ENCODE results near the gene RGS17.

RGS17 gene

DNA sequence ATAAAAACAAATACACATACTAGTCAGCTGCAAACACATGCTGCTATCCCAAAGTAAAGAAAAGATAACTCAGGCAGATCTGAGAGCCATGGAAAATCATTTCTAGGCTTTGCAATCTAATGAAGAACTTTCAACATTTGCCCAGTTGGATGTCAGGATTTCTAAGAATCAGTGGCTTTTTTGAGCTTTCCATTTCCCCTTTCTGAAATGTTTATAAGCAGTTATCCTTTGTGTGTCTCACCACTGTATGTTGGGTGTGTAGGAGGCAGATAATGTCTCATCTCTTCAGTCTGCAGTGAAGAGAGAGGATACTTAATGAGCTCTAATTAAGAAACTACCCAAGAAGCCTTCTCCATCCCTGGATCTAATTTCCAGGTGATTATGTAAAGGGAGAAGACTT, 43.6 kb downstream of the RGS17 start:
- no peak overlapping the region for H3K4me3 ChIP-seq (ENCODE audit: insufficient read depth, low read depth, low read length, poor library complexity, severe bottlenecking)
- no peaks in the 10 kb centered on the region for H3K36me3 ChIP-seq (ENCODE audit: control insufficient read depth, insufficient read depth, low read length)
- no peaks in the 10 kb centered on the region for H3K4me1 ChIP-seq (ENCODE audit: control insufficient read depth, insufficient read depth, low read length, poor library complexity, severe bottlenecking)
- H3K9me3 ChIP-seq (ENCODE audit: control insufficient read depth, low read length), result no peaks in the 10 kb centered on the region
- no peaks in the 10 kb centered on the region for H3K27me3 ChIP-seq (replicated peaks; ENCODE audit: control insufficient read depth, insufficient read depth, low read length, poor library complexity, severe bottlenecking)
- no peak for DNase-seq
- H3K27ac ChIP-seq (ENCODE audit: insufficient read depth, low read length, poor library complexity, severe bottlenecking), result no peak overlapping the region

DNA sequence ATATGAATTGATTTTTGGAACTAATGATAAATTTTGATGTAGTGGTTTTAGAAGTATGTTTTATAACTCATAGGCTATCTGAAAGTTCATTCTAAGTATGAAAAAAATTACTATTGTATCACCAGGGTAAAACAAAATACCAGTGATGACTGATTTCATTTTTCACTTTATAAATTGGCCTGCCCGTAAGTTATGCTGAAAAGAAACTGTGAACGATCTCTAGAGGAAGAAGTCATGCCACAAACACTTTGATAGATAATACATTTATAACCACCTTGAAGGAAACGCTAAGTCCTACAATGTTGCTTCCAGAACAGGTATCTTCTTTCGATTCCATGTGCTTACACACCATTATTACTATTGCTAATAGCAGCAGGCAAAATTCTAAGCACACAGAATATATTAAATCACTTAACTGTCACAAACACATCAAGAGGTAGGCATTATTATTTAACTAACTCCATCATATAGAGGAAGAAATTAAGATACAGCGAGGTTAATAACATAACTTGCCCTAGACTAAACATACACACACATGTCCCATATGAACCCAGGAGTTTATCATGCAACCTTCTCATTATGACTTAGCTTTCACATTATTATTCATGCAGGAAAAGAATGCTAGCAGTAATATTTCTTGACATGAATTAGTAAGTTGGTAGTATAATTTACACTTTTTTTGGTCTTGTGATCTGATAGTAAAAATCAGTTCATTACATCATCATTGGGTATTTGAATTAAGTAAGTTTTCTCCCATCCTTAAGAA, 44.7 kb downstream of the RGS17 start:
- H3K27ac ChIP-seq (ENCODE audit: insufficient read depth, low read length, poor library complexity, severe bottlenecking), result no peak overlapping the region
- DNase-seq, result no peak
- no peaks in the 10 kb centered on the region for H3K36me3 ChIP-seq (ENCODE audit: control insufficient read depth, insufficient read depth, low read length)
- no peak overlapping the region for H3K4me3 ChIP-seq (ENCODE audit: insufficient read depth, low read depth, low read length, poor library complexity, severe bottlenecking)
- no peaks in the 10 kb centered on the region for H3K4me1 ChIP-seq (ENCODE audit: control insufficient read depth, insufficient read depth, low read length, poor library complexity, severe bottlenecking)
- H3K27me3 ChIP-seq (replicated peaks; ENCODE audit: control insufficient read depth, insufficient read depth, low read length, poor library complexity, severe bottlenecking), result no peaks in the 10 kb centered on the region
- no peaks in the 10 kb centered on the region for H3K9me3 ChIP-seq (ENCODE audit: control insufficient read depth, low read length)

- H3K27ac ChIP-seq (ENCODE audit: insufficient read depth, low read length, poor library complexity, severe bottlenecking), result no peak overlapping the region
- no peak for DNase-seq
- no peaks in the 10 kb centered on the region for H3K27me3 ChIP-seq (replicated peaks; ENCODE audit: control insufficient read depth, insufficient read depth, low read length, poor library complexity, severe bottlenecking)
- no peaks in the 10 kb centered on the region for H3K36me3 ChIP-seq (ENCODE audit: control insufficient read depth, insufficient read depth, low read length)
- no peak overlapping the region for H3K4me3 ChIP-seq (ENCODE audit: insufficient read depth, low read depth, low read length, poor library complexity, severe bottlenecking)
- no peaks in the 10 kb centered on the region for H3K9me3 ChIP-seq (ENCODE audit: control insufficient read depth, low read length)
- no peaks in the 10 kb centered on the region for H3K4me1 ChIP-seq (ENCODE audit: control insufficient read depth, insufficient read depth, low read length, poor library complexity, severe bottlenecking)
These were observed 45.8 kb downstream of the RGS17 start for GRCh38 chr6:153085239-153085638.

DNA sequence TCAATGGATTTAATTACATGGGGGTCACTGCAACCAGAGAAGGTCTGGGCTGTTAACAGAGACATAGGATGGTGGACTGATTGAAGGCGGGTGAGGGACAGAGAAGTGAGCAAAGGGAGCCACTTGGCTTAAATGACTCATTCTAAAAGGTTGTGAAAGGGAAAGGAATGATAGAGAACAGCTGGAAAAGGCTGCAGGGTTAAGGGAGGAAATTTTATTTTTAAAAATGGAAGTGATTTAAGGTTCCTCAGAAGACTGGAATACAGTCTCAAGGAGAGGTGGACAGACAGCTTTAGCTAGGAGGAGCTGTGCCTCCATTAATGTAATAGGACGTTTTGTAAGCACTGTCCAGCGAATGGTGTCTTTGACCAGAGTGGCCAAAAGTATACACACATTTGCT, 46.7 kb downstream of the RGS17 start:
- H3K4me3 ChIP-seq (ENCODE audit: insufficient read depth, low read depth, low read length, poor library complexity, severe bottlenecking), result no peak overlapping the region
- no peak overlapping the region for H3K27ac ChIP-seq (ENCODE audit: insufficient read depth, low read length, poor library complexity, severe bottlenecking)
- H3K36me3 ChIP-seq (ENCODE audit: control insufficient read depth, insufficient read depth, low read length), result no peaks in the 10 kb centered on the region
- H3K9me3 ChIP-seq (ENCODE audit: control insufficient read depth, low read length), result no peaks in the 10 kb centered on the region
- no peak for DNase-seq
- no peaks in the 10 kb centered on the region for H3K27me3 ChIP-seq (replicated peaks; ENCODE audit: control insufficient read depth, insufficient read depth, low read length, poor library complexity, severe bottlenecking)
- no peaks in the 10 kb centered on the region for H3K4me1 ChIP-seq (ENCODE audit: control insufficient read depth, insufficient read depth, low read length, poor library complexity, severe bottlenecking)

- H3K27me3 ChIP-seq (replicated peaks; ENCODE audit: control insufficient read depth, insufficient read depth, low read length, poor library complexity, severe bottlenecking), result no peaks in the 10 kb centered on the region
- no peaks in the 10 kb centered on the region for H3K9me3 ChIP-seq (ENCODE audit: control insufficient read depth, low read length)
- no peaks in the 10 kb centered on the region for H3K4me1 ChIP-seq (ENCODE audit: control insufficient read depth, insufficient read depth, low read length, poor library complexity, severe bottlenecking)
- H3K4me3 ChIP-seq (ENCODE audit: insufficient read depth, low read depth, low read length, poor library complexity, severe bottlenecking), result no peak overlapping the region
- H3K27ac ChIP-seq (ENCODE audit: insufficient read depth, low read length, poor library complexity, severe bottlenecking), result no peak overlapping the region
- no peaks in the 10 kb centered on the region for H3K36me3 ChIP-seq (ENCODE audit: control insufficient read depth, insufficient read depth, low read length)
- no peak for DNase-seq
These were observed 47.2 kb downstream of the RGS17 start for GRCh38 chr6:153083869-153084268.

DNA sequence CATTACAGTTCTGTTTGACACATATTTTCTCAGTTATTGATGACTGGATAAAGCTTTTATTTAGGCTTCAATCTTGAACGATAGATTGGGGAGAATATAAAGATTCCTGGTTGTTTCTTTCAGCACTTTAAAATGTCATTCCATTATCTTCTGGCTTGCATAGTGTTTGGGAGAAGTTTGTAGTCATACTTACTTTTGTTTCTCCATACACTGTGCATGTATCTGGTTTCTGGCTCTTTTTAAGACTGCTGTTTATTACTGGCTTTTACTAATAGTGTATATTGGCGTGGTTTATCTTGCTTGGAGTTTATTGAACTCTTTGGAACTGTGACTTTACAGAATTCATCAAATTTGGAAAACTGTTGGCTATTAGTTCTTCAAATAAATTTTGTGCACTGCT, 49.2 kb downstream of the RGS17 start:
- no peaks in the 10 kb centered on the region for H3K36me3 ChIP-seq (ENCODE audit: control insufficient read depth, insufficient read depth, low read length)
- no peaks in the 10 kb centered on the region for H3K4me1 ChIP-seq (ENCODE audit: control insufficient read depth, insufficient read depth, low read length, poor library complexity, severe bottlenecking)
- H3K9me3 ChIP-seq (ENCODE audit: control insufficient read depth, low read length), result no peaks in the 10 kb centered on the region
- no peaks in the 10 kb centered on the region for H3K27me3 ChIP-seq (replicated peaks; ENCODE audit: control insufficient read depth, insufficient read depth, low read length, poor library complexity, severe bottlenecking)
- DNase-seq, result no peak
- H3K4me3 ChIP-seq (ENCODE audit: insufficient read depth, low read depth, low read length, poor library complexity, severe bottlenecking), result no peak overlapping the region
- H3K27ac ChIP-seq (ENCODE audit: insufficient read depth, low read length, poor library complexity, severe bottlenecking), result no peak overlapping the region

DNA sequence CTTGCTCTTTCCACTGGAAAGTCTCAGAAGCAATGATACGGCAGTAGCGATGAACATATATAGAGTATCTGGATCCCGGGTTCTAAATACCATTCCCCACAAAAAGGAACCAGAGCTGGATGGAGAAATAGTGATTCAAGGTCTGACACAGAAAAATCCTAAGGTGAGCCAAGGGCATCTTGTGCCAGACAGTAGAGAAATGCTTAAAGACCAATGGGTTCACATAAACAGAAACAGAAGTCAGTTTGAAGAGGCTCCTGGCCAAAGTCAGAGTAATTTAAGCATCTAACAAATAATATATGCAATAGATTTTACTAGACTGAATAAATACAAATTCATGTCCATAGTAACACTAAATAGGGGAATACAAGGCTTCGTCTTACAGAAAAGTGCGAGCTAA, 54.7 kb downstream of the RGS17 start:
- no peaks in the 10 kb centered on the region for H3K4me1 ChIP-seq (ENCODE audit: control insufficient read depth, insufficient read depth, low read length, poor library complexity, severe bottlenecking)
- H3K4me3 ChIP-seq (ENCODE audit: insufficient read depth, low read depth, low read length, poor library complexity, severe bottlenecking), result no peak overlapping the region
- no peak for DNase-seq
- H3K27ac ChIP-seq (ENCODE audit: insufficient read depth, low read length, poor library complexity, severe bottlenecking), result no peak overlapping the region
- H3K27me3 ChIP-seq (replicated peaks; ENCODE audit: control insufficient read depth, insufficient read depth, low read length, poor library complexity, severe bottlenecking), result no peaks in the 10 kb centered on the region
- no peaks in the 10 kb centered on the region for H3K9me3 ChIP-seq (ENCODE audit: control insufficient read depth, low read length)
- no peaks in the 10 kb centered on the region for H3K36me3 ChIP-seq (ENCODE audit: control insufficient read depth, insufficient read depth, low read length)

DNA sequence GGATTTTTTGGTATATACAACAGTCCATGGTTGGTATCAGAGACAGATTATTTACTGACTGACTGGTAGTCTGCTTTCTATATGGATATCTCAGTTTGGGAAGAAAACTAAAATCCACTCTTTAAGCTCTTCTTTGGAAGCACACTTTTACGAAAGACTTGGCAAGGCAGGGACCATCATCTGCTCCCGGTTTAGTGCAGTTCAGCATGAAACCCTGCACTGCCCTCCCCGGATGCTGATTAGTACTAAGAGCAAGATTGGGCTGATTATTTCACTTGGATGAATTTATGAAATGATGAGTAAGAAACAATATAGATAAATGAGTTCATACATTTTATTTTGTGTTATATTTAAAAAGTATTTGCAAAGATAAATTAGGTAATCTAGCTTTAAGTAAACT, 56.3 kb downstream of the RGS17 start:
- Histone ChIP-seq H3K27ac (ENCODE audit: insufficient read depth, low read length, poor library complexity, severe bottlenecking) (no peak overlapping the region), H3K27me3 (replicated peaks; ENCODE audit: control insufficient read depth, insufficient read depth, low read length, poor library complexity, severe bottlenecking) (no peaks in the 10 kb centered on the region), H3K4me1 (ENCODE audit: control insufficient read depth, insufficient read depth, low read length, poor library complexity, severe bottlenecking) (no peaks in the 10 kb centered on the region), H3K4me3 (ENCODE audit: insufficient read depth, low read depth, low read length, poor library complexity, severe bottlenecking) (no peak overlapping the region), H3K36me3 (ENCODE audit: control insufficient read depth, insufficient read depth, low read length) (no peaks in the 10 kb centered on the region), H3K9me3 (ENCODE audit: control insufficient read depth, low read length) (no peaks in the 10 kb centered on the region)
- no peak for DNase-seq

GRCh38 chr6:153073841-153074240, 57.2 kb downstream of the RGS17 start:
- H3K4me3 ChIP-seq (ENCODE audit: insufficient read depth, low read depth, low read length, poor library complexity, severe bottlenecking), result no peak overlapping the region
- no peaks in the 10 kb centered on the region for H3K4me1 ChIP-seq (ENCODE audit: control insufficient read depth, insufficient read depth, low read length, poor library complexity, severe bottlenecking)
- no peaks in the 10 kb centered on the region for H3K36me3 ChIP-seq (ENCODE audit: control insufficient read depth, insufficient read depth, low read length)
- no peak for DNase-seq
- no peaks in the 10 kb centered on the region for H3K27me3 ChIP-seq (replicated peaks; ENCODE audit: control insufficient read depth, insufficient read depth, low read length, poor library complexity, severe bottlenecking)
- H3K9me3 ChIP-seq (ENCODE audit: control insufficient read depth, low read length), result no peaks in the 10 kb centered on the region
- H3K27ac ChIP-seq (ENCODE audit: insufficient read depth, low read length, poor library complexity, severe bottlenecking), result no peak overlapping the region

- Histone ChIP-seq H3K27me3 (replicated peaks; ENCODE audit: control insufficient read depth, insufficient read depth, low read length, poor library complexity, severe bottlenecking) (no peaks in the 10 kb centered on the region), H3K9me3 (ENCODE audit: control insufficient read depth, low read length) (no peaks in the 10 kb centered on the region), H3K4me3 (ENCODE audit: insufficient read depth, low read depth, low read length, poor library complexity, severe bottlenecking) (no peak overlapping the region), H3K36me3 (ENCODE audit: control insufficient read depth, insufficient read depth, low read length) (no peaks in the 10 kb centered on the region), H3K4me1 (ENCODE audit: control insufficient read depth, insufficient read depth, low read length, poor library complexity, severe bottlenecking) (no peaks in the 10 kb centered on the region), H3K27ac (ENCODE audit: insufficient read depth, low read length, poor library complexity, severe bottlenecking) (no peak overlapping the region)
- no peak for DNase-seq
These were observed 60.3 kb downstream of the RGS17 start for GRCh38 chr6:153070756-153071155.

All from effector memory CD4-positive, alpha-beta T cell (primary cell).